Spleen (tissue), 11 donors: Measurements from ENCODE around the gene VWA3A. TPM values are rescaled to one million over a fixed set of nuclear protein-coding genes. Genes with fewer than 3 reads are reported as not detected.

Source experiments
- DNase-seq: peaks from one replicate; pipeline ENCODE4 v3.0.0-alpha.2; 2020
- H3K27ac ChIP-seq, 8 donors: fragments of 200-600 bp; sonication (generic) in 7 of 8; 1 replicate in 4 of 8; 2 replicates in 4 of 8; pipeline versions ENCODE4 v1.5.0 to v1.8.0; 2016 to 2021; ENCODE audit warnings: inconsistent platforms in 4 of 8, mild to moderate bottlenecking in 4 of 8, moderate library complexity in 1 of 8
- H3K27me3 ChIP-seq, 7 donors: fragments of 200-600 bp; sonication (generic) in 6 of 7; replicated peaks in 1 of 7; 1 replicate in 4 of 7; 2 replicates in 3 of 7; pipeline versions ENCODE4 v1.5.0 to v1.8.0; 2016 to 2021; ENCODE audit warnings: inconsistent platforms in 3 of 7, mild to moderate bottlenecking in 1 of 7
- H3K36me3 ChIP-seq, 6 donors: fragments of 200-600 bp; sonication (generic) in 5 of 6; 1 replicate in 4 of 6; 2 replicates in 2 of 6; pipeline versions ENCODE4 v1.5.0 to v1.8.0; 2016 to 2021; ENCODE audit warnings: inconsistent platforms in 2 of 6
- H3K4me1 ChIP-seq, 6 donors: fragments of 200-600 bp; sonication (generic) in 5 of 6; 1 replicate in 3 of 6; 2 replicates in 3 of 6; pipeline versions ENCODE4 v1.5.0 to v1.8.0; 2016 to 2021; ENCODE audit warnings: inconsistent platforms in 3 of 6
- H3K4me3 ChIP-seq, 8 donors: fragments of 200-600 bp; sonication (generic) in 7 of 8; 1 replicate in 4 of 8; 2 replicates in 4 of 8; pipeline versions ENCODE4 v1.5.0 to v1.8.0; 2016 to 2021; ENCODE audit warnings: inconsistent platforms in 4 of 8, mild to moderate bottlenecking in 4 of 8, moderate library complexity in 2 of 8
- H3K9me3 ChIP-seq, 8 donors: fragments of 200-600 bp; sonication (generic) in 7 of 8; 1 replicate in 4 of 8; 2 replicates in 4 of 8; pipeline versions ENCODE4 v1.5.0 to v1.8.0; 2016 to 2021; ENCODE audit warnings: inconsistent platforms in 4 of 8
- POLR2A ChIP-seq, 3 donors: fragments of 450-650 bp; IDR thresholded peaks; one replicate each; pipeline ENCODE4 v1.5.1; 2017; ENCODE audit warnings: antibody characterized with exemption in 3 of 3, mild to moderate bottlenecking in 1 of 3
- POLR2AphosphoS5 ChIP-seq, 3 donors: sonication (generic); formaldehyde crosslinking; IDR thresholded peaks; one replicate each; pipeline ENCODE4 v1.5.1; 2017; ENCODE audit warnings: antibody characterized with exemption in 3 of 3
- WGBS, 5 donors: extraction: QIAGEN DNeasy Blood & Tissue Kit in 3 of 5; methylation state at CpG; one replicate each; pipeline versions ENCODE4 v1.1.5 to v1.1.7; 2013 to 2018; 5-methylcytosine and 5-hydroxymethylcytosine counted together
- intact Hi-C: fragments of 100-400 bp; cut with DNase I; formaldehyde crosslinking; loops from one replicate; pipeline ENCODE4 v1.15.0; 2023; ENCODE audit warnings: low total_unique reads
- polyA plus RNA-seq, 3 donors: library from polyadenylated mRNA; stranded (reverse); fragments of 200-250 nt; gene quantifications; one replicate each; pipeline ENCODE4 v1.2.1, GENCODE V29; 2013
- total RNA-seq, 7 donors: library from RNA; depleted of rRNA in 3 of 7; stranded (reverse); fragments of >200 nt in 3 of 7; fragmentation: NEBNext Ultra II Directional in 4 of 7; extraction: Animal tissue kit (Norgen Biotek cat#: 25700) in 4 of 7; gene quantifications; one replicate each; pipeline versions ENCODE4 v1.1.0 to v1.2.1, GENCODE V29; 2016 to 2021
- TF ChIP-seq, protein P1 (sequence below), 11 experiments: fragments of 200-600 bp in 7 of 11; fragments of 450-650 bp in 4 of 11; sonication (generic) in 4 of 11; IDR thresholded peaks in 8 of 11; conservative IDR thresholded peaks in 3 of 11; 1 replicate in 7 of 11; 2 replicates in 4 of 11; pipeline versions ENCODE4 v1.4.0 to v1.8.0; 2016 to 2021; ENCODE audit warnings: antibody characterized with exemption in 11 of 11, inconsistent platforms in 4 of 11, mild to moderate bottlenecking in 1 of 11
- donor health status: healthy with polysubstance abuse.
- donor health status: DM: no; HTN: no; CAD: no; lungs with moderate emphysema.
- donor health status: DM: no; HTN: no; CAD: no.
- donor health status: Bipolar disorder and iron deficiency.
- donor health status: healthy.
- donor health status: DM: no; HTN: no; CAD: no.
- donor health status: DM: yes; HTN: yes; CAD: no.

Gene VWA3A
- total and polyA plus RNA-seq, 10 donors: 0.08 to 2.1 (median 0.30) TPM; not detected in 2

DNA sequence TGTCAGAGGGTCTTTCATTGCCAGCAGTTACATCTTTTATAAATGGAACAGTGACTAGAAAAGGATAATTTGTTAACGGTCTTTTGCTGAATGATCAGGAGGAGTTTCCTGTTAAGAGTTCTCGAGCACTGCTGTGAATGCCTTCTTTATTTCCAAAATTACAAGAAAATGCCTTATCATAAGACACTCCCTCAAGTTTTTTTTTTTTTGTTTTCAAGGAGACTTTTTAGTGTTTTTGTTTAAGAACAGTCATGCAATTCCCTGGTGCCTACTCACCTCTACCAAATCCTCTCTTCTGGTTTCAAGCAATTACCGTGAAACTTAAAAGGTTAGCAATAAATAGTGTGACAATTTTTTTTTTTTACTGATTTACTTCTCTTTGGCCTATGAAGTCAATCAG lies 19.0 kb upstream of the VWA3A start:
- TF ChIP-seq POLR2A (IDR thresholded peaks at IDR 0.05) (no peak), POLR2AphosphoS5 (IDR thresholded peaks at IDR 0.05) (no peak)
- TF ChIP-seq, protein P1, sequence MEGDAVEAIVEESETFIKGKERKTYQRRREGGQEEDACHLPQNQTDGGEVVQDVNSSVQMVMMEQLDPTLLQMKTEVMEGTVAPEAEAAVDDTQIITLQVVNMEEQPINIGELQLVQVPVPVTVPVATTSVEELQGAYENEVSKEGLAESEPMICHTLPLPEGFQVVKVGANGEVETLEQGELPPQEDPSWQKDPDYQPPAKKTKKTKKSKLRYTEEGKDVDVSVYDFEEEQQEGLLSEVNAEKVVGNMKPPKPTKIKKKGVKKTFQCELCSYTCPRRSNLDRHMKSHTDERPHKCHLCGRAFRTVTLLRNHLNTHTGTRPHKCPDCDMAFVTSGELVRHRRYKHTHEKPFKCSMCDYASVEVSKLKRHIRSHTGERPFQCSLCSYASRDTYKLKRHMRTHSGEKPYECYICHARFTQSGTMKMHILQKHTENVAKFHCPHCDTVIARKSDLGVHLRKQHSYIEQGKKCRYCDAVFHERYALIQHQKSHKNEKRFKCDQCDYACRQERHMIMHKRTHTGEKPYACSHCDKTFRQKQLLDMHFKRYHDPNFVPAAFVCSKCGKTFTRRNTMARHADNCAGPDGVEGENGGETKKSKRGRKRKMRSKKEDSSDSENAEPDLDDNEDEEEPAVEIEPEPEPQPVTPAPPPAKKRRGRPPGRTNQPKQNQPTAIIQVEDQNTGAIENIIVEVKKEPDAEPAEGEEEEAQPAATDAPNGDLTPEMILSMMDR (IDR thresholded peaks at IDR 0.05 in 8 of 11, conservative IDR thresholded peaks at IDR 0.05 in 3 of 11): no peak
- Histone ChIP-seq H3K36me3 (peaks cover 0 to 17% (median 4%) of the 10 kb centered on the region in 6 donors), H3K27me3 (no peaks in the 10 kb centered on the region), H3K27ac (no peak overlapping the region), H3K4me1 (peaks cover 0 to 30% (median 0%) of the 10 kb centered on the region in 6 donors), H3K9me3 (no peaks in the 10 kb centered on the region), H3K4me3 (no peak overlapping the region)
- intact Hi-C loops: loop anchor here (10.0 kb wide), 1 partner anchor 111 kb away; no protein-coding TSS in a partner anchor
- WGBS, 5 donors: 76 to 89% (median 82%) methylated on average over 3 of the region's 3 CpGs
- DNase-seq: no peak

DNA sequence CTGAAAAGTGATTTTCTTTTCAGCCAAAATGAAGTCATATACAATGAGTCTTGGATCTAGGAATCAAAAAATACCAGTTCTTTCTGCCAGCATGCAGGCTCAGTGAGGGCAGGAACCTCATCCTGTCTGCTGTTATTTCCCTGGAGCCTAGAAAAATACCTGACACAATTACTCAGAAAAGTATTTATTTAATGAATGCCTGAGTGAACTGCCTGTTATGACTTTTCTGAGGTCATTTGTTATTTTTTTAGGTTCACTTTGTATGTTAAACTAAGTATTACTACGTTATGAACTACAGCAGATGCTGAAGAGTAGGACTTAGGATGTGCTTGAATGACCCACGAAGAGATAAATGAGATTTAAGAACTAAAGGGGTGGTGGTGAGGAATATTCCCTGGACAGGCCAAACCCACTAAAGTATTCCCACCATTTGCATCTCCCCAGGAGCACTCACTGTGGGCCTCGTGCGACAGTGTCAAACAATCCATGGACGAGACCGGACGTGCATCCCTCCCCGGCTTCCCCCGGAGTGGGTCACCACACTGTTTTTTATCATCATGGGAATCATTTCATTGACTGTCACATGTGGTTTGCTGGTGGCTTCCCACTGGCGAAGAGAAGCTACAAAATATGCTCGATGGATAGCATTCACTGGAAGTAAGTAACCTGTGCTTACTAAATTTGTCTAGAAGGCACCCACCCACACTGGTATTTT lies 17.1 kb upstream of the VWA3A start:
- DNase-seq: no peak
- H3K27ac ChIP-seq: no peak overlapping the region
- intact Hi-C loops: loop anchor here (5.0 to 10.0 kb wide), 2 partner anchors 73 to 110 kb away; partner anchors contain the start of gene PDZD9
- no peaks in the 10 kb centered on the region for H3K9me3 ChIP-seq
- H3K27me3 ChIP-seq: no peaks in the 10 kb centered on the region
- 90 to 95% (median 94%) methylated on average over 11 of the region's 11 CpGs for WGBS, 5 donors
- H3K4me3 ChIP-seq: no peak overlapping the region
- TF ChIP-seq, protein P1 (IDR thresholded peaks at IDR 0.05 in 8 of 11, conservative IDR thresholded peaks at IDR 0.05 in 3 of 11): no peak
- TF ChIP-seq POLR2AphosphoS5 (IDR thresholded peaks at IDR 0.05) (no peak), POLR2A (IDR thresholded peaks at IDR 0.05) (no peak)
- peaks cover 0 to 32% (median 4%) of the 10 kb centered on the region in 6 donors for H3K36me3 ChIP-seq
- H3K4me1 ChIP-seq: peaks cover 0 to 19% (median 0%) of the 10 kb centered on the region in 6 donors

DNA sequence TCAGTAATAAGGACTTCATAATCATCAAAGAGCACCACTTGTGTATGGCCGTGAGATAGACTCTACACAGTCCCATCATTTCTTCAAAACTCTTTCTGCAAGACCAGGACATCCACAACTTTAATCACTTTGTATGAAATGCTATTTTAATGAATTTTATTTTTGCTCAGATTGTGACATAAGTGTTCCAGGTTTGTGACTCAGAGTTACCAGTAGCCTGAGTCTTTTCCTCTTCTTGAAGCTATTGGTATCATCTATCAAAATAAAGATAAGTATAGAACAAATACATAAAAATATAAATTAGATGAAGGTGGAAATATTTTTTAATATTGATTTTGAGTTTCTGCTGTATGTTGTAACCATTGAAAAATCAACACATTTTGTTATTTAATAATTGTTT lies 16.6 kb upstream of the VWA3A start:
- DNase-seq: no peak
- intact Hi-C loops: loop anchor here (5.0 to 10.0 kb wide), 2 partner anchors 73 to 109 kb away; partner anchors contain the start of gene PDZD9
- Histone ChIP-seq H3K4me1 (peaks cover 0 to 19% (median 0%) of the 10 kb centered on the region in 6 donors), H3K27ac (no peak overlapping the region), H3K4me3 (no peak overlapping the region), H3K36me3 (peaks cover 0 to 34% (median 4%) of the 10 kb centered on the region in 6 donors), H3K27me3 (no peaks in the 10 kb centered on the region), H3K9me3 (no peaks in the 10 kb centered on the region)
- TF ChIP-seq POLR2A (IDR thresholded peaks at IDR 0.05) (no peak), POLR2AphosphoS5 (IDR thresholded peaks at IDR 0.05) (no peak)
- TF ChIP-seq, protein P1 (IDR thresholded peaks at IDR 0.05 in 8 of 11, conservative IDR thresholded peaks at IDR 0.05 in 3 of 11): no peak
- WGBS, 5 donors: 89 to 100% (median 92%) methylated on average over 1 of the region's 1 CpG

DNA sequence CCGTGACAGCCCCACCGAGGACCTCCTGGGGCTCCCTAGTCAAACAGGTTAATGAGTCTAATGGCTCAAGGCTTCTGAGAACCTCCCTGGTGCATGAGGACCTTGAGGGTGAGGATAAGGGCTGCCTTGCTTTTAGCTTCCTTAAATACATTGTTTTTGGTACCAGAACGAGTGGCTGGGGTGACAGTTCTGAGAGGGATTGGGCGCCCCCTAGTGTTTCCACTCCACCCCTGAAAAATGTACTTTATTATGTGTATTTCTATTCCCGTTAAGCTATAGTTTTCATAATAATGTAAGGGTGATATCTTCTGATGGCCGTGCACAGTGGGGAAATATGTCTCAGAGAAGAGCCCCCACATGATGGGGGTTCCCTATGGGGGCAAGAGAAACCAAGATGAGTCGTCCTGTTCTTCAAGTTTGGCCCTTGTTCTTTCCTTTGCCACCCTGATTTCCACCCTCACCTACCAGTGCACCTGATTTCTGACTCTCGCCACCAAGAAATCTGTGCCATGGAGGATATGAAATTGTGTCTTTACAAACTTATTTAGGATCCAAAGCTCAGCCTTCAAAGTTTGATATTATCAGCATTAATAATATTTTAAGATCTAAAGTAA lies 14.5 kb upstream of the VWA3A start:
- H3K36me3 ChIP-seq: peaks cover 0 to 46% (median 4%) of the 10 kb centered on the region in 6 donors
- peak; percentile 81 for DNase-seq
- TF ChIP-seq POLR2A (IDR thresholded peaks at IDR 0.05): no peak
- TF ChIP-seq, protein P1 (IDR thresholded peaks at IDR 0.05 in 8 of 11, conservative IDR thresholded peaks at IDR 0.05 in 3 of 11): peak; percentile 25 to 80 (median 67)
- H3K4me3 ChIP-seq: no peak overlapping the region
- H3K27ac ChIP-seq: no peak overlapping the region
- peaks cover 0 to 13% (median 0%) of the 10 kb centered on the region in 6 donors for H3K4me1 ChIP-seq
- H3K27me3 ChIP-seq: no peaks in the 10 kb centered on the region
- intact Hi-C loops: loop anchor here (5.0 to 10.0 kb wide), 2 partner anchors 76 to 107 kb away; partner anchors contain the start of gene PDZD9
- no peaks in the 10 kb centered on the region for H3K9me3 ChIP-seq
- WGBS, 5 donors: 42 to 47% (median 43%) methylated on average over 8 of the region's 8 CpGs
